HG03571 (cell line): ENCODE measurements around the gene SLC39A12.

ENCODE experiments used
- ATAC-seq: cut with Tn5 transposase; IDR thresholded peaks from one replicate; pipeline ENCODE4 v1.9.1; 2021; ENCODE audit not compliant: unreplicated experiment

Gene SLC39A12

GRCh38 chr10:18043148-18044006 lies 91.7 kb downstream of the SLC39A12 start:
- ATAC-seq = no peak

- no peak for ATAC-seq
These were observed 93.4 kb downstream of the SLC39A12 start for GRCh38 chr10:18044976-18045720.

- ATAC-seq = no peak
These were observed 104.9 kb downstream of the SLC39A12 start for GRCh38 chr10:18056583-18056982.

GRCh38 chr10:18059826-18060559 lies 108.3 kb downstream of the SLC39A12 start:
- ATAC-seq = no peak

GRCh38 chr10:18066947-18067346 lies 115.2 kb downstream of the SLC39A12 start:
- ATAC-seq = no peak

GRCh38 chr10:18068401-18068800 lies 116.7 kb downstream of the SLC39A12 start:
- ATAC-seq = no peak

GRCh38 chr10:18071591-18071990 lies 119.9 kb downstream of the SLC39A12 start:
- ATAC-seq = no peak

GRCh38 chr10:18073314-18073713 lies 121.6 kb downstream of the SLC39A12 start:
- ATAC-seq = no peak

GRCh38 chr10:18075881-18076280 lies 124.2 kb downstream of the SLC39A12 start:
- no peak for ATAC-seq

- ATAC-seq = no peak
These were observed 128.1 kb downstream of the SLC39A12 start for GRCh38 chr10:18079665-18080295.

GRCh38 chr10:18082381-18082780 lies 130.7 kb downstream of the SLC39A12 start:
- no peak for ATAC-seq

- no peak for ATAC-seq
These were observed 134.1 kb downstream of the SLC39A12 start for GRCh38 chr10:18085855-18086254.

GRCh38 chr10:18086746-18087145 lies 135.0 kb downstream of the SLC39A12 start:
- no peak for ATAC-seq

- no peak for ATAC-seq
These were observed 135.6 kb downstream of the SLC39A12 start for GRCh38 chr10:18087355-18087754.
